HG02588 (cell line): ENCODE data around the gene KCNB1.

ENCODE experiments used
- ATAC-seq: cut with Tn5 transposase; IDR thresholded peaks from one replicate; pipeline ENCODE4 v1.9.1; 2021; ENCODE audit warnings: mild to moderate bottlenecking, moderate library complexity; ENCODE audit not compliant: unreplicated experiment

KCNB1 gene

GRCh38 chr20:49360242-49360968 is 122.1 kb downstream of the KCNB1 start:
- ATAC-seq: no peak

- ATAC-seq: no peak
Observed at GRCh38 chr20:49356676-49357075, 125.8 kb downstream of the KCNB1 start.

- ATAC-seq: no peak
Observed at GRCh38 chr20:49354673-49355072, 127.8 kb downstream of the KCNB1 start.

DNA sequence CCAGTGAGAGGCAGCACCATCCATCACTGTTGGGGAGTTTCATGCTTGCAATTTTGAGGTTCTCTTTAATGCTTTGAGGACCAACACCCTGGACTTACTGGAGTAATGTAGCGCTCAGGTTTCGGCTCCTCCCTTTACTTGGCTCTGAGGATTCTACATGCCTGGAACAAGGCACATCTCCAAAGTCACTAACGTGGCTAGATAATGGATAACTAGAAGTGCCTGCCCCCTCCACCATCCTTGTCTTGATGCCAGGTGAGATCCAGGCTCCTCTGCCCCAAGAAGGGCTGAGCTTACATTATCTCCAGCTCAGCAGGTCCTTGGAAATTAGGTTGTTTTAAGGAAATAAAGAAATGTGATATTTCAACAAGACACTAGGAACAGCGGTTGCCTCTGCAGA is 129.1 kb downstream of the KCNB1 start:
- ATAC-seq: no peak

DNA sequence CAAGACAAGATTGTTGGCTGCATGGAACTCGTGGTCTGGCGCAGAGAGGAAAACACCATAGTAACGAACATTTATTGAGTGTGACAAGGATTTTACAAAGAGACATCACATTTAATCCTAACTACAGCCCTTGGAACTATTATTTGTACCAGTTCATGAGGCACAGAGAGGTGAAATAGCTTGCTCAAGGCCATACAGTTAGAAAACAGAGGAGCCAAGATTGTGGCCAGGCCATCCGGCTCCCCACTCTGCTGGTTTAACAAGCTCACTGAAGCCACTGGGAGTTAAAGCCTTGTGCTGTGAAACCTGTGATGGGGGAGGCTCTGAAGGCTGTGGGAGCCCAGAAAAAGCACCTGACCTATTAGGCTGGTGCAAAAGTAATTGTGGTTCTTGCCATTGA is 129.7 kb downstream of the KCNB1 start:
- no peak for ATAC-seq

- no peak for ATAC-seq
Observed at GRCh38 chr20:49351775-49352174, 130.7 kb downstream of the KCNB1 start.

- ATAC-seq: no peak
Observed at GRCh38 chr20:49349694-49350252, 132.7 kb downstream of the KCNB1 start.

- ATAC-seq: no peak
Observed at GRCh38 chr20:49349078-49349477, 133.4 kb downstream of the KCNB1 start.

- ATAC-seq: no peak
Observed at GRCh38 chr20:49348563-49348962, 133.9 kb downstream of the KCNB1 start.

DNA sequence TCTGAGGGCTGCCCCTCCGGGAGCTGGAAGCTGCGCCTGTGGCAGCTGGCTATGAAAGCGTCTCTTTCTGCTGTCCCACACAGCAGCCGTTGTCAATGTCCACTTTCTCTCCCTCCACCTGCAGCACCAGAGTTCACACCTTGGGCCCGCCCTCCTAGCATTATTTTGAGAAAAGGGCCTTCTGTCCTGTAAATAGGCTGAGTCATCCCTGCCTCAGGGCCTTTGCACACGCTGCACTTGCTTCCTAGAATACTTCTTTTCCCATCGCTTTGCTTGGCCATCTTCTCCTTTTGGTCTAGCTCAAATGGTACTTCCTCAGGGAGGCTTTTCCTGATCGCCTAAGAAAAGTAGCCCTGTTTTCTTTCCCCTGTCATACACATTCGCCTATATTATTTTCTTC is 135.3 kb downstream of the KCNB1 start:
- ATAC-seq: no peak

DNA sequence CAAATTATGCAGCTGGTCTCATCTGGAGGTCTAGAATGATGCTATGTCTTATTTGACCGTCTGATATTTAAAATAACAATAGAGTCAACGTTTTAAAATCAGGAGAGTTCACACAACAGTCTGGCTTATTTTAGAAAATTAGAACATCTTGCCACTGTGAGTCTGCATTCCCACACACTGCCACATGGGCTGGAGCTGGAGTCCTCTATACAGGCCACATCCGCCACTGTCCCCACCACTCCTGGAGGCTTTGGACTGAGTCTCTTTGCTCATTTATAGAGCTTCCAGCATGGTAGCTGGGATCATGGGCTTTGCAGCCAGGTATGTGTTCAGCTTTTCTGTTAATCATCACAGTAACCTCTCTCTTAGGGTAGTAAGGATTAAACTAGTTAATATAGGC is 135.8 kb downstream of the KCNB1 start:
- ATAC-seq: no peak

DNA sequence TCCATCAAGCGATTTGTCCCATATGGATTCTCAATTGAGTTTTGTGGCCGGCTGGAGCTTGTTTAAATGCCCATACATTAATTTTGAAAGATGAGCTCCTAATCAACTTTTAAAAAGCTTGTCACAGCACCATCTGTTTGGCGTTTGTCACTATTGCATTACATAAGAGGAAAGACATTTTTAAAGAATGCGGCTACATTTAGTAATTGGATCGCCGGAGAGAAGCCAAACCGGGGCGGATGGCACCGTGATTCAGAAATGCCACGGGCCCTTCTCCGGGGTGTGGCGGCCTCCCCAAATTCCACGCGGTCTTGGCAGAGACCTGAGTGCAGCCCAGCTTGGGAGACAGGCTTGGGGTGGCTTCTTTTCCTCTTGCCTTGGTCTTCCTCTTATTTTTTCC is 136.9 kb downstream of the KCNB1 start:
- no peak for ATAC-seq

GRCh38 chr20:49344975-49345374 is 137.5 kb downstream of the KCNB1 start:
- ATAC-seq: no peak

GRCh38 chr20:49344140-49344539 is 138.3 kb downstream of the KCNB1 start:
- no peak for ATAC-seq

DNA sequence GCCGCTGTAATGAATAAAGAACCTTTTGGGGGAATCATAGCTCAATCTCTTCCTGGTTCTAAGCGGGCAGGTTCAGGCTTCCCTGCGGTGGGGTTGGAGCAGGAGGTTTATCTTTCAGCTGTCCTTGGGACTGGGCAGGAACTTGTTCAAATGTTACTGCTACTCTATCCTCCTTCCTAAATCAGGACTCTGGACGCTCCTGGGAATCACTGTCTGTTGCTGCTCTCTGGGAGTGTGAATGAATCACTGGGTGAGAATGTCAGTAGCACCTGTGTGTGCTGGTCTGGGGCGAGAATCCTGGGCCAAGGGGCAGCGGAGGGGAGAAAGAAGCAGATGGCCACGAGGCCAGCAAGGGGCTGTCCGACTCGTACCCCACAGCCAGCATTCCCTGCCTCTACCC is 139.2 kb downstream of the KCNB1 start:
- no peak for ATAC-seq

- no peak for ATAC-seq
Observed at GRCh38 chr20:49340161-49340966, 142.1 kb downstream of the KCNB1 start.

DNA sequence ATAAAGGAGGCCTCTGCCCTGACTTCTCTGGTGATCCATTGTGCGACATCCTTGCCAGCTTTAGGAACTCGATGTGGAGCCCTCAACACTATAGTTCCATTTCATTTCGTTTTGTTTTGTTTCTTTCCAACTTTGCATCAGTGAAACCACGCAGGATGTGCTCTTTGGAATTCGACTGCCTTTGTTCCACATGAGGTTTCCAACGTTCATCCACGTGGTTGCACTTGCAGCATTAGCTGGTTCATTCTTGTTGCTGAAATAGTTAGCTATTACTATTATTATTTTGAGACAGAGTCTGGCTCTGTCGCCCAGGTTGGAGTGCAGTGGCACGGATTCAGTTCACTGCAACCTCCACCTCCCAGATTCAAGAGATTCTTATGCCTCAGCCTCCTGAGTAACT is 143.3 kb downstream of the KCNB1 start:
- ATAC-seq: no peak

- ATAC-seq: no peak
Observed at GRCh38 chr20:49338061-49338460, 144.4 kb downstream of the KCNB1 start.

DNA sequence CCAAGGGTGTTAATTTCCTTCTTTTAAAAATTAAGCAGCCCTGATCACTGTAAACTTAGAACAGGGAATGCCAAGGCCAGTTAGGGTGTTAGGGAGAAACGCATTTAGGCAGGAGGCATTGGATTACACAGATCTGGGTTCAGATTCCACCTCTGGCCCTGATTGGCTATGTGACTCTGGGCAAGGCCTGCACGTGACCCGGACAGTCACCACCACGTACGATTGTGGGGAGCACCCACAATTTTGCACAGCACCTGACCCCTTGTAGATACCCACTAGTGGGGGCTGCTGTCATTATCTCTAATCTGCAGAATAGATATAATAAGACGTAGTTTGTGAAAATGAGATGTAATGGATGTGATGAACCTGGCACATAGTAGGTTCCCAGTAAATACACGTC is 145.1 kb downstream of the KCNB1 start:
- ATAC-seq: no peak

GRCh38 chr20:49336786-49337185 is 145.7 kb downstream of the KCNB1 start:
- ATAC-seq: no peak

GRCh38 chr20:49335476-49335875 is 147.0 kb downstream of the KCNB1 start:
- ATAC-seq: no peak
